Activated CD8-positive, alpha-beta memory T cell treated with anti-CD3 and anti-CD28 coated beads for 24 hours (primary cell): Measurements from ENCODE around the gene FRAS1.

ENCODE experiments used
- DNase-seq: peaks from one replicate; pipeline ENCODE4 v3.0.0-alpha.2; 2020

The FRAS1 gene

DNA sequence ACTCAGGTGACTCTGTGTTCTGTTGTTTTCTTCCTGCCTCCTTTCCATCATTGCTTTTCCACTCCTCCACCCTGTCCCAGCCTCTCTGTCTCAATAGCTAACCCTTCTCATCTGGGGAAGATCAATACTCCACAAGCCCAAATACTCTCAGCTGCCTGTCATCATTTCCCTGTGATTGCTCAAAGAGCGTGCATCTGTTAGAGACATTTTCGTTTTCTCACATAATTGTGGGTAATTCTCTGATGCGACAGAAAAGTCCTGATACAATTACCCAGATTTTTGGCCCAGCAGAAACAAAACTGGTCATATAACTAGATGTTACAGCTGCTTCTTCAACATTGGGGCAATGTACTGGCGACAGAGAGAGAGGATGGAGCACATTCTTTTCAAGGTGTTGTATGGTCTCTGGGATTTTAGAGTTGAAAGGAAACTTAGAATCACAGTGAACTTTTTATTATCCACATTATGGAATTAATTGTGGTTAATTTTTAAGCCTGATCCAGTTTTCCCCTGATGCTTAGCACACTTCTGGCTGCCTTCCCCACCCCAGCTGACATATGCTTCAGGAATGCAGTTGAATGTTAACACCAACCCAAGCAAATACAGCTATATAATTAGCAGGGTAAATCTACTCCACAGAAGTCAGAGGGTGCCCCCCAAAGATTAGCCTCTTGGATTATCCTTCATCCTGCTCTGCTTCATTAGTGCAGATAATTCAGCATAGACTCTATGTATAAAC, 323.0 kb downstream of the FRAS1 start:
- no peak for DNase-seq

DNA sequence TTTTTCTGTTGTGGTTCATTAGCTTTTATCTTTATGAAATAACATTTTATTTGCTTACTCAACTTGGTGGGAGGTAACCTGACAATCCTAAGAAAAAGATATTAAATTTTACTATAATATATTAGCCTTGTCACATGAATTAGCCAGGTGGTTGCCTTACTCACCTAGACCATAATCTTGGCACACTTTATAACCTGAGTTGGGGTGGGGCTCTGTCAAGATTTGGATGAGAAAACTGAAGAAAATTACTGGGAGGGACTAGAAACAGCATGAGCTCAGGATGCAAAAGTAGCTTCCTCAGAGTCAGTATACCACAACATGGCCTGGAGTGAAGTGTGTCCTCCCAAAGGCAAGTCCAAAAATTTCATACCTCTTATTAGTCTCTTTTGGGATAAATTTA, 329.6 kb downstream of the FRAS1 start:
- no peak for DNase-seq

GRCh38 chr4:78395642-78396041, 338.5 kb downstream of the FRAS1 start:
- no peak for DNase-seq

- DNase-seq, result no peak
Observed at GRCh38 chr4:78396613-78397291, 339.6 kb downstream of the FRAS1 start.

GRCh38 chr4:78397292-78397630, 340.1 kb downstream of the FRAS1 start:
- DNase-seq, result no peak

DNA sequence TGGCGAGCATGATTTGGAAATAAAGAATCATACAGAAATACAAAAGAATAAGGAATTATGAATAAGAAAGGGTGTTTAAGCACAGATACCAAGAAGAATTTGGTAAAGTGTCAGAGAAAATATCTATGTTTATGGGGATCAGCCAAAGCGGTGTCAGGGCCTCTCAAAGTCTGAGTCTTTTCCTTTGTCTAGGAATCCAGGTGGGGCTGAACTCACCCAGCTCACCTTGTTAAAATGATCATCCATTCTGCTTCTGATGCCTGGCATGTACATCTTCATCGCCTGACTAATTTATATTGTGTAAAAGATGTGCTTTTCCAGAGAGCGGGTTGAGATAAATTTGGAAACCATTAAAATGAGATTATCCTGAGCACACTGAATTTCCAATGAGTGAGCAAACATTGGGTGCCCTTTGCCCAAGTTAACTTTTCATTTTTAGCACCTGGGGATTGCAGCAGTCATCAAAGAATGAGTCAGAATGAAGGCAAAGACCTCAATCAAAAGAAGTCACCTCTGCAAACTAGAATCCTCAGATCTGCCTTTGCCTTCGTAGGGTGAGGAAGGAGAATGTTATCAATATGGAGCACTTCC, 352.6 kb downstream of the FRAS1 start:
- DNase-seq, result no peak

DNA sequence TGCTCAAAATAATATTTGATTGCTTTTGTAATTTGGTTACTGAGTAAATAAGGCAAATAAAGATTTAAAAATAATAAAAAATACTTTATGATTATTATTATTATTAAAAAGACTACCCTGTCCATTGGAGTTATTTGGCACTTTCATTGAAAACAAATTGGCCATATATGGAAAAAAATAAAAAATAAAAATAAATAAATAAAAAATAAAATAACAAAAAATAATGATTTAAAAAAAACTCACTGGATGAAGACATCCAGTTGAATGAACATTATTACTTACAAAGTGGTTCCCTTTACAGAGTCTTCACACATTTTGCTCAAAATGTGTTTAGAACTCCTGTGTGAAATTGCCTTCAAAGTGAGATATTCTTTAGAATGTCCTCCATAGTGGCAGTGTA, 353.1 kb downstream of the FRAS1 start:
- DNase-seq, result no peak

- no peak for DNase-seq
Observed at GRCh38 chr4:78410676-78411075, 353.6 kb downstream of the FRAS1 start.

- DNase-seq, result no peak
Observed at GRCh38 chr4:78414116-78414515, 357.0 kb downstream of the FRAS1 start.

DNA sequence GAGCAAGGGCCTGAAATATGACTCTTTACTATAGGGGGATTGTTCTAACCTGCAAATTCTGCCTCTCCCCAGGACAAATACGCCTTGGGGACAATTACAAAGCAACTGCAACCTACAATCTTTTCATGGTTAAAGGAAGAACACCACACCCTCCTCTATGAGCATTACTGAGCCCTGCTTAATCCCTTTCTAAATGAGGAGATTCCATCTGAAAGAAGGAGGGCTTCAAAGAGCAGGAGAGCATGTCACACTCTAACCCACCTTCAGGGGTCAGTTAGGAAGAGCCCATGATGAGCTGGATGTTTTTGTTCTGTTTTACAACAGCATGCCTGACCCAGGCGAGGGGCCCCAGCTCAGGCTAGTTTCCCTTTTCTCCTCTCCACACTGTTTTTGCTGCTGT, 360.5 kb downstream of the FRAS1 start:
- DNase-seq, result no peak

DNA sequence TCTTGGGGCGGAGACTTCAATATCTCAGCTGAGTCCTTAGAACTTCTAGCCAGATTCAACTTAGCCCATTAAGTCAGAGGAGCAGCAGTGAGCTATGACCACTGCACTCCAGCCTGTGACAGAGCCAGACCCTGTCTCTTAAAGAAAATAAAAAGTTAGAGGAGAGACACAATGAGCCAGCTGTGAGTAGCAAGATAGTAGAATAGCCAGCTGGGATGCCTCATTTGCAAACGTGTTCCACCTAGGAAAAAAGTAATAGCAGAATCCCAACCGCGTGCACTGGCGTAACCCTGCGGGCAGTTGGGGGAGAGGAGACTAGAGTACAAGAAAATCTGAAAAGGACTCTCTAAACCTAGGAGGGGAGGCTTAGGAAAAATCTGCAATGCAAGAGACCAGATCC, 361.3 kb downstream of the FRAS1 start:
- DNase-seq, result no peak

- no peak for DNase-seq
Observed at GRCh38 chr4:78423790-78424189, 366.7 kb downstream of the FRAS1 start.

DNA sequence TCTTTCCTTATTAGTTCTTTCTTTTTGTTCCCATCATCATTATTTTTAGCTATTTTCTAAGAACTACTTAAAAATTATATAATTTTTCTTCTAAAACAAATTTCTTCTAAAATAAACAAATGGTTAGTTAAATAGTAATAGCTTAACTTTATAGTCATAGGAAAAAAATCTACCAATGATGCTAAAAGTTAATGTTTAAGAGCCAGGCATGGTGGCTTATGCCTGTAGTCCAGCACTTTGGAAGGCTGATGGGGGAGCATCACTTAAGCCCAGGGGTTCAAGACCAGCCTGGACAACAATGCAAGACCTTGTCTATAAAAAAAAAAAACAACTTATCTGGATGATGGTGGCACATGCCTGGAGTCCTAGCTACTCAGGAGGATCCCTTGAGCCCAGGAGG, 367.3 kb downstream of the FRAS1 start:
- no peak for DNase-seq

GRCh38 chr4:78426972-78427371, 369.8 kb downstream of the FRAS1 start:
- no peak for DNase-seq

GRCh38 chr4:78428996-78429395, 371.9 kb downstream of the FRAS1 start:
- no peak for DNase-seq

GRCh38 chr4:78432896-78433295, 375.8 kb downstream of the FRAS1 start:
- no peak for DNase-seq

DNA sequence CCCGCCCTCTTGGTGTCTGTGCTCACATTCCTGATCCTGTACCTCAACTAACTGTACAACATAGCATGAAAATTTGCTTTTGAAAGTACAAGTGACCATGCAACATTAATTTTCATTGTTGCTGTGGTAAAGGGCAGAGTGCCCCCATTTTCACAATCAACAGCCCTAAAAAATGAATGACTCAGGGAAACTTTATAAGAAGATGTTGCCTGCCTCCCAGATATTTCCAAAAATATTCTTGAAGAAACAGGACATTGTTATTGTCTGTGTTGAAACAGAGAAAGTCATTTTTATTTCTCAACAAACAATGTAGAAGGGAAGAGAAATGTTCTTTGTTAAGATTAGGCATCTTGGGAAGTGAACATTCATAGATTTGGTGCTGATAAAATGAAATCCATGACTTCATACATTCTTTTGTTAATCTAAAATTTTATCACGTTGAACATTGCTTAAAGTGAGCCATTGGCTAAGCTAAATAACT, 380.5 kb downstream of the FRAS1 start:
- DNase-seq, result no peak

- no peak for DNase-seq
Observed at GRCh38 chr4:78439328-78439727, 382.2 kb downstream of the FRAS1 start.

DNA sequence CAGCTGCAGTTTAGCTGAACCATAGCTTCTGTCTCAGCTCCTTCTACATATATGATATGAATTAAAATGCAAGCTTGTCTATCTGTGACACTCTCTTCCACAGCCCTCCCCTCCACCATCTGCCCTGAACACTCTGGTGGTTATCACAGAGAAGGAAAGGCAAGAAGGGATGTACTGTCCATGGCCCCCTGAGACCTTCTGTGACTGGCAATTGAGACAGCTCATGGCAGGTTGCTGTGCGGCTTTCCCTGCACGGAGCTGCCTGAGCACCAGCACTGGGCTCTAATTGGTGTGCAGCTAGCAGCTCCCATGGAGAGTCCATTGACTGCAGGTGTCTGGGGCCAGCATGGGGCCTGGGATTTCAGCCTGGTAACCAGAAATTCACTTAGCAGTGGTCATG, 384.6 kb downstream of the FRAS1 start:
- DNase-seq, result no peak

DNA sequence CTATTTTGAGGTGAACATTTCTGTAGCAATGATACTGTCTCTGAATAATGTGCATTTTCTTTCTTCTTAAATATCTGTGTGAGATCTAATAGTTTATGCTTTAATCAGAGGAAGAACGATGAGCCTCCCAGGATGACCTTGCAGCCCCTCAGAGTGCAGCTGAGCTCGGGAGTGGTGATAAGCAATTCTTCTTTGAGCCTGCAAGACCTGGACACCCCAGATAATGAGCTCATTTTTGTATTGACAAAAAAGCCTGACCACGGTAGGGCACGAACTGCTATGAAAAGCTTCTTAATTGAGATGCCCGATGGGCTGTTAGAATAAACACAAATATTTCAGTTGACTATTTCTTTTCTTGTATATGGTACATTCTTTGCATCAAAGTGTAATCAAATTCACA, 389.5 kb downstream of the FRAS1 start:
- DNase-seq, result no peak

DNA sequence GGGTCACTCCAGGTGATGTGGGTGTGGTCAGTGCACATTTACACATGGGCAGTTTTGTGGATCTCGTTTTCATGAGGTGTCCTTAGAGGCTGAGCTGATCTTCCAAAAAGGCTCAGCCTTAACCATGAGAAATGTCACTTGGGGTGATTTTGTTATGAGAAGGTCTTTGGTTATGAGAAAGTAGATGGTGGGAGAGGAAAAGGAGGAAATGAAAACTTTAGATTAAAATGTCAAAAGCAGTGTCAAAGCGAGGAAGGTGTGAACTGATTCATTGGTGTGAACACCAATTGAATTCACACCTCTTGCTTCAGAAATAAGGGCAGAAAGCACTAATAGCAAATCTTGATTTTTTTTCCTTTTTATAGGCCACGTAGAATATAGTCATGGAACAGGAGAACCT, 394.3 kb downstream of the FRAS1 start:
- no peak for DNase-seq

GRCh38 chr4:78454016-78454415, 396.9 kb downstream of the FRAS1 start:
- DNase-seq, result no peak

- no peak for DNase-seq
Observed at GRCh38 chr4:78457751-78458150, 400.6 kb downstream of the FRAS1 start.

DNA sequence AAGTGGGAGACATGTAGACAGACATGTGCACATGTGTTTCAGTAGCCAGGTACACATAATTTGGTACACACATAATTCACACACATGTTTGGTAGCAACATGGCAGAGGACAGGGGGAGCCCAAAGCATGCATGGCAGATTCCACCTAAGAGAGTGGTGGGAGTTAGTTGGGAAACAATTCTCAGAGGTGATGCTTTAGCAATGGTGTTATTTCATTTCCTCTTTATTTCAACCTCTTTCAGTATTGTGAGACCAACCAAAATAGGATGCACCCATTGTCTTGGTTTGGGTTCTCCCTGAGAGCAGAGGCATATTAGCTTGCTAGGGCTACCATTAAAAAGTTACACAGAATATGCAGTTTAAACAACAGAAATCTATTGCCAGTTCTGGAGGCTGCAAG, 402.2 kb downstream of the FRAS1 start:
- no peak for DNase-seq
